NCI-H146 (cell line): ENCODE measurements around the gene PLEKHG7.
"Not testable (repeated sequence)": the region's sequence is repeated elsewhere in the genome, so short reads cannot be mapped to it uniquely, and the experiment has no call there.

Source experiments
- DNase-seq: peaks from one replicate; lab custom pipeline; 2025; lab: John Stamatoyannopoulos, UW

Gene PLEKHG7, protein sequence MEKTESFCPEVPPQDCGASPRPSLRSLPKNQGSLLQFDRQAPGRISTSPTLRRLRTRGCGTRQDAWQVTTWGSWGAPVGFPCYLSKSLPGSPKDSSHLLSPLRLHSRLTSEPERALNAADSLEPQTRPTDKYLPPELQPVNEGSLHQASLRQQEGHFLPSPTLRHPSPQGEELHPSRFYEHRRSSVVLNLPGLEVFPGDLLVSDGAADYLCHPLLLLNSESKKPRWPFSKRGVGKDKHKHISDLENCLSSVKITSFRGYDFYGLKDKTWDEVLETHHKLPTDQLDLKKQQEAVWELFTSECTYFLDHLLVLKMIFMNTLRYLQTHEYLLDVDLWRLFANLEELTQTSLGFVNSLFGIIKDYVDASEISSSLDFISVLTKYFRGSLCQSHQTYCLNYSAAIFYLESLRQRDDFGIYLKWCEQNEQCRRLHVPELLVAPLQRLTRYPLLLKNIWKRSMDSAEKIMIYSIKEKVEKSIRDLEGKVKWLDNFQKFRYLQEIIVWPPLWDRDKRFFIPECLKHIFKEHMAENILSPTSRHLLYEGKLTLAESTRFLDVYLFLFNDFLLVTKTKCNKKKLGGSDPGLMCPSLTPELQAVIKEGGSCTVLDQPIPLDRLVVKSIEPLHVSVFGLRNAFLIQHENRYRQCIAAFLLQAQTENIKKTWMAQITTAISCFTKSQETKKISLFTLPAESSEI

DNA sequence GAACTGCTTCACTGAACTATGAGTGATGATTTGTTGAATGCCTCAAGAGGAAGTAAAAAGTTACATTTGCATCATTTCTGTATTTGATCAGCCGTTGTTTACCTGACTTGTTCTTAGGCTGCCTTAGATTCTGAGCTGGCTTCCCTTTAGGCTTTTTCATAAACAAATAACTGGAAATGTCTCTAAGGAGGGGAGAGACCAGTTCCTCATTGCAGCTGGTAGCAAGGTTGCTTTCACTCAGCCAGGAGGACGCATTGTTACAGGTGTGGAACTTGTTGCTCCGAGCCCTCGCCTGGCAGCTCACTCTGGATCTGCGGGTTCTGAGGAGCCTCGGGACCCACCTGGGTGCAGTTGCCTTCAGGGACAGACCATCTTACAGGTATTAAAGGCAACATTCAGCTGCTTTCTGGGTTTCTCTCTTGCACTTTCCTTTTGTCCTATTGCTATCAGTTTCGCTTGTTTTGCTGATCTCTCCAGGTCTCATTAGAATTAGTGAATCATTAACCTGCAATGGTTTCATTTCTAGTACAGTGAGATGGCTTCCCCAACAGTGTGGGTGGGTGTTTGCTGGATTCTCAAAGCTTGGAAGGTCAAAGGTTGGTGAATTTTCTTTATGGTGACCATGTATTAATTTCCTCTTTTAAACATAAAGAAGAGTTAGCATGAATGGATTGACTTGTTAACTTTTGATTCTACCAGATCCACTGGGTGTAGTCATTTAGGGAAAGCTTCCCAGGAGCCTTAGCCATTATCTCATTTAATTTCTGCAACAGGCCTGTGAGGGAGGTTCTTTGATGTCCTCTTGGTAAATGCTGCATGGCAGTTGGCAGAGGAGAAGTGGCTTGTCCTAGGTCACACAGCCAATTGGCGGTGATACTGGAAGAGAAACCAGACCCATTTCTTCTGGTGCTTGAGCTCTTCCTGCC is at the start of gene PLEKHG7:
Gene PLEKHG7, plus strand, starts transcription at position 236 of the 926 bp plus-strand sequence. CDS start 3,643 bp downstream, outside the sequence.
- no peak for DNase-seq

DNA sequence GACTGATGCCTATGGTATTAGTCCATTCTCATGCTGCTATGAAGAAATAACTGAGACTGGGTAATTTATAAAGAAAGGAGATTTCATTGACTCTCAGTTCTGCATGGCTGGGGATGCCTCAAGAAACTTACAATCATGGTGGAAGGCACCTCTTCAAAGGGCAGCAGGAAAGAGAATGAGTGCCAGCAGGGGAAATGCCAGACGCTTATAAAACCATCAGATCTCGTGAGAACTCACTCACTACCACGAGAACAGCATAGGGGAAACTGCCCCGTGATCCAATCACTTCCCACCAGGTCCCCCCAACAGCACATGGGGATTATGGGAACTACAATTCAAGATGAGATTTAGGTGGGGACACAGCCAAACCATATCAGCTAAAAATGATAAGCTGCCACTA is 48.5 kb upstream of the PLEKHG7 start:
- not testable (repeated sequence) for DNase-seq

DNA sequence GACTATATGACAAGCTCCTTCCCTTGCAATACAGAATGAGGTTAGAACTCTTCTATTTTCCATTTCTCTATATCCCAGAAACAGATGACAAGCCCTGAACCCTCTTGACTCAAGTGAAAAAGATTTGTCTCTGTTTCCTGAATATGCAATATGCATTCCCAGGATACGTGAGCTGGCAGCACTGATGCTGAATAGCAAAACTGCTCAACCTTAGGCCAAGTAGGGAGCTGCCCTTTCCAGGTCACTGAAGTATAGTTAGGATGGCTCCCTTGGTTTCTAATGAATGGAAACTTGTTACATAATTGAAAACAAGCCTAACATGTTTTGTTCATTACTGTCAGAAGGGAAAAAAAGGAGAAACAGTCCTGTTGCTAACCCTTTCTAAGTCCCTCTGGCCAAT is 47.9 kb upstream of the PLEKHG7 start:
- no peak for DNase-seq

- DNase-seq: no peak
These were observed 45.9 kb upstream of the PLEKHG7 start for GRCh38 chr12:92656911-92657310.

DNA sequence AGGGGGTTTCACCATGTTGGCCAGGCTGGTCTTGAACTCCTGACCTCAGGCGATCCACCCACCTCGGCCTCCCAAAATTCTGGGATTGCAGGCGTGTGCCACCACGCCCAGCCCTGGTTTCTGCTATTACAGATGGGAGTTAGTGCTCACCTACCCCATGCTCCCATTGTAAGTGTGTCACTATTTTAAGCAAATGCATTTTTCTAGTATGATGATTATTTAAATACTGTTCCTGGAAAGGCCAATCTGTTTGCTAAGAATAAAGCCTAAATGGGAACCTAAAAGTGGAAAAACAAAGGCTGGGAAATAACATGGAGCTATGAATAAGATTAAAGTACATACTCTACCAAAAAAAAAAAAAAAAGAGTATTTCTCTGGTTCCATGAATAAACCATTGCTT is 45.0 kb upstream of the PLEKHG7 start:
- DNase-seq: no peak

DNA sequence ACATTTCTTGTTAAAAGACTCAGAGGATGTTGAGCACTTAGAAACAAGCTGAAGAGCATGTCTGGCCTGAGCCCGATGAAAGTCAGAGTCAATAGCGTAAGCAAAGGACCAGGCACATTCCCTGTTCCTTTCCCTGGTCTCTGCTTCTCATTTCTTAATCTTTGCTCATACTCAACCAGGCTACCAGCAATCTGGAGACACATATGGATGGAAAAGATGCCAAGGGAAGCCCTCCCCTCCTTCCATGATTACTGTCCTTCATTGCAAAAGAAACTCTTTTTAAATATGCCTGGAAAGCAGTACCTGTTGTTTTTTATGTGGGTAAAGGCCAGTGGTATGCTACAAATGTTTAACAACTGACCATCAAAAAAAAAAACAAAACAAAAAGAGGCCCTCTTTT is 44.2 kb upstream of the PLEKHG7 start:
- no peak for DNase-seq

GRCh38 chr12:92661269-92661668 is 41.5 kb upstream of the PLEKHG7 start:
- DNase-seq: no peak

GRCh38 chr12:92665496-92665895 is 37.3 kb upstream of the PLEKHG7 start:
- DNase-seq: no peak

DNA sequence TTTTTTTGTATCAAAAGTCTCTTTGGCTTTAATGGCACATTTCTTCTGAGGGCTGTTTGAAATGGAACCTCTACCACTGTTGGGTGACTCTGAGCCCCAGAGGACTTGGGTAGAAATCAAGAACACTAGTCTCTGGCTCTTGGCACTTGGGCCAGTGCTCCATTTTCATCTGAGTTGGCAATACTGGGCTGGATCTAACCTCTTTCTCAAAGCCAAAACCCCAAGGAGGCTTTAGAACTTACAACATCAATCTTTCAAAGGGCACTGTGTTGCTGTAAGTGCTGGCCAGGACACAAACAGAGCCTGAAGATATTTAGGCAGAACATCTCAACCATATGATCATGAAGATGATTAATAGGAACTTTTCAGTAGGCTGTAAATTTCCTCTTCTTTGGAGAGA is 34.0 kb upstream of the PLEKHG7 start:
- DNase-seq: no peak

DNA sequence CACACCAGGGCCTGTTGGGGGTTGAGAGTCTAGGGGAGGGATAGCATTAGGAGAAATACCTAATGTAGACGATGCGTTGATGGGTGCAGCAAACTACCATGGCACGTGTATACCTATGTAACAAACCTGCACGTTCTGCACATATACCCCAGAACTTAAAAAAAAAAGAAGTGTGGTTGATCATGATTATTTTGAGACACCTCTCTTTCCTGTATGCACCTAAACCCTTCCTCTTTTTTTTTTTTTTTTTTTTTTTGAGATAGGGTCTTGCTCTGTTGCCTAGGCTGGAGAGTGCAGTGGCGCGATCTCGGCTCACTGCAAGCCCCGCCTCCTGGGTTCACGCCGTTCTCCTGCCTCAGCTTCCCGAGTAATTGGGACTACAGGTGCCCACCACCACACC is 31.3 kb upstream of the PLEKHG7 start:
- DNase-seq: not testable (repeated sequence)

- no peak for DNase-seq
These were observed 29.0 kb upstream of the PLEKHG7 start for GRCh38 chr12:92673756-92674155.

DNA sequence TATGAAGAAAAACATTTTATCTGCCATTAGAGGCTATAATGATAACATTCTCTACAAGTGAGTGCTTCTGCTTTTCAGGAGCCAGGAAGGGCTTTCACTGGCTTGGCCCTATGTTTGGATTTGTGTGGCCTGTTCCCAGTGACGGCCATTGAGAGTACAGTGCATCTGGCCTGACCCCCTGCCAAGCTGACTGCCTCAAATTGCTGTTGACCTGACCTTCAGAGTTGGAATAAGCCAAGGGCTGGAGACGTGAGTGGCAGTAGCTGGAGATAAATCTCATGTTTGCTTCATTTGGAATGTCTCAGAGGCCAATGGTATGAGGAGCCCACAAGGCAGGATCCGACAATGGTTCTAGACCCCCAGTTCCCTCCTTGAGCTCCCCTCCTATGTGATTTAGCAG is 28.3 kb upstream of the PLEKHG7 start:
- peak; percentile 3 for DNase-seq

DNA sequence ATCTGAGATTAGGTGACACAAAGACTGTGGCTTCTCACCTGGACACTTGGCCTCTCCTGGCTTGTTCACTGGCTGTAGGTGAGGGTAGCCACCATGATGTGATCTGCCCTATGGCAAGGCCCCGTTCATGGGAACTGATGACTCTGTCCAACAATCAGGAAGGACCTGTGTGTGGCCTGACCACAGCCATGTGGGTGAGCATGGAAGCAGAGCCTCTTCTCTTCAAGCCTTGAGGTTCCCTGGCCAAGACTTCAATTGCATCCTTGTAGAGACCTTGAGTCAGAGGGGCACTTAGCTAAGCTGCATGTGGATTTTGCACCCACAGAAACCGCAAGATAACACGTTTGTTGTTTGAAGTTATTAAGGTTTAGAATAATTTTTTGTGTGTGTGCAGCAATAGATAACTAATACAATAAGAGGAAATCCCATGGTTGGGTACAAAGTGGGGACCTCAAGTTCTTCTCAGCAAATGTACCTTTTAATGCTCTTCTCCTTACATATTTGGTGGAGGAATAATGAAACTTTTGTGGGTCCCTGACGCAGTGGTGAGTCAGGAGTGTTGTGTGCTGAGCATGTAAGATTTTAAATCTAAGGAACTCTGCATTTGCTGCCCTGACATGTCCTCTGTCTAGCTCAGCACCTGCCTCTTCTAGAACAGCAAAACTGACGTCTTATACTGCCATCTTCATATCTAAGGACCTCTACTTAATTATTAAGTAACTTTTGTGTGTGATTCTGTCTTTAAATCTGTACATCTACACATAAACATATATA is 27.5 kb upstream of the PLEKHG7 start:
- no peak for DNase-seq

DNA sequence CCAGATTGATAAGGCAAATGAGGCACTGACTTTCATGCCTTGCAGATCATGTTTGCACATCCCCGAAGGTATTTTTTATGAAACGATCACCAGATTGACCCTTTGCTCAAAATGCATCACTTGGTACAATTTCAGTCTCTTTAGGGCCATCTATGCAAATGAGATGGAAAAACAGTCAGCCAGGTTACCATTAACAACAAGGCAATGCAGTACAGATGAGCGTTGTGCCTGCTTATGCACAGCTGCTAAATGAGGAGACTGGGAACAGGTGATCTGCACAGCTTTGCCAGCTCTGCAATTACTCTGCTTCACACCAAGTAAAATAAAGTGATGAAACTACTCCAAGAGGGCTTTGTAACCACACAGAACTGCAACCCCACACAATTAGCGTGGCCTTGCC is 26.1 kb upstream of the PLEKHG7 start:
- no peak for DNase-seq

- no peak for DNase-seq
These were observed 12.2 kb upstream of the PLEKHG7 start for GRCh38 chr12:92690601-92691000.

DNA sequence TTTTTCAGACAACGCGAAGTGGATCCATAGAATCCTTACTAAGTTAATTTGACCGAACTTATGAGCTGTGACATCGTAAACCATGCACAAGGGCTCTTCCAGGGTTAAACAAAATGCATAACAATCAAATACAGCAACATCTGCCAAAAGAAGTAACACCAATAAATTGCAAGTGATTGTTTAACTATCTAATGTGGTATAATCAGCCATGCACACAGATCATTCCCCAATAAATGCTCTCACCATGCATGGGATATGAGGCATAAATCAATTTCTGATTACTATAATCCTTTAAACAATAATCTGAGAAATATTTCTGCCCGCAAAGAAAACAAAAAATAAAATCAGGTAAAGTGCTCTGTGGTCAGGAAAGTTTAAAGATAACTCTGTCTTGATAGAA is 7.7 kb upstream of the PLEKHG7 start:
- DNase-seq: no peak

DNA sequence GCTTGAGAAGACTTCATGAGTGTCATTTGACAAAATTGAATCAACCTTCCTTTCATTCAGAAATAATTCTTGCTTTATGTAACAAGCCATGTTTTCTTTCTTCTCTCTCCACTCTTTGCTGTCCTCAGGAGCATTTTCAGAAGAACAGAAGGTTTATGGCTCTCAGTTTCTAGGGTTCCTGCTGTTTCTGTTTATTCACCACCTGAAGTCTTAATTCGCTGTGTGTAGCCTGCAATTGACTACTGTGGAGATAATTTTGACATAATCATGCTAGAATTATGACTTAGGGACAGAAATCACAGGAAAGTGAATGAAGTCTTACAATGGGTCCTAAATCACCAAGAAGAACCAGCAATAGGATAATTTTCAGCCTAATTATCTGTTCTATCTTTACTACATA is 7.2 kb upstream of the PLEKHG7 start:
- peak; percentile 78 for DNase-seq

DNA sequence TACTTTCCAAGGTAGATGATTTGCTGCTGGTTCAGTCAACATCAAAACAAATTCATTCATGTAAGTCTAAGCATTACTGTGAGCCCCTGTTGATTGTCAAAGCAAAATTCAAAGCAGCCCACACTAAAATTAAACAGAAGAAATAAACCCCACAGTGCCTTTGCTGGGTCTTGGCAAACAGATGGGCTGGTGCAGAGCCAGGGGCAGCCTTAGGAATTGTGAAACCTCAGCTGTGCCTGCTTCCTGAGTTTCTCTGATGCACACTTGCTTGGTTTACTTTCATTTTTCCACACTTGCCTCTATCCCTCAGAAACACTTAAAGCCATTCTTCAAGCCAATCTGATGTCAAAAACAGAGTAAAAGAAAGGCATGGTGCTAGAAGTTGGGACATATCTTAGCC is 6.6 kb upstream of the PLEKHG7 start:
- DNase-seq: no peak

- DNase-seq: no peak
These were observed 4.3 kb upstream of the PLEKHG7 start for GRCh38 chr12:92698474-92698873.

DNA sequence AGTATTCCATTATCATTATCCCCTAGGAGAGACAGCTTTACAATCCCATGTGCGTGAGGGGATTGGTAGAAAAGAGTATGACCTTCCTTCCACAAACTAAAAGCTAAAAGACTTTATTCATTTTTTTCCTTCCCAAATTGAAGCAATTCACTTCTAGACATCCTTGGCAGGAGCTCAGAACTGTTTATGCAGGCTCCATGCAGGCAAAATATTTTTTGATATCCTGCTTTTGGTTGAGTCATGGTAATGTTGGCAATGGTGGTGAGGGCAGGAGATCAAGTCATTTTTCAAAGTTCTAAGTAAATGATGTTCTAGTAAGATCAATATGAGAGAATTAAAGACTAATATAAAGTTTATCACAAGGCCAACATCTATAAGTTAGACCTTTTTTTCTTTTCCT is 1.3 kb upstream of the PLEKHG7 start:
- no peak for DNase-seq

DNA sequence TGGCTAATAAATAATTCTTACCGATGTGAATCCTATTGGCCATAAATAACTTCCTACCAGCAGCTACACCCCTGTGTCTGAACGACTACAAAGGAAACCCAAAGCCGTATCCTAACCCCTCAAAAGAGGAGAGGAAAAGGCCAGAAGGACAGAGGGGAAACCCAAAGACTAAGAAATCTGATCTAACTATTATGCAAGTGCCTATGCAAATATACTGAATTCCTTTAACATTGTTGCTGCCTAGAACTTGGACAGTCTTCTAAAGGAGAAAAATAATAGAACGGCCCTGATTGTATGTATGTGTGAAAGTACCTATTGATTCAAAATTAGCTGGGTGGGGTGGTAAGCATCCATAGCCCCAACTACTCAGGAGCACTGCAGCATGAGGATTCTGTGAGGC is 997 bp downstream of the PLEKHG7 start:
- no peak for DNase-seq

- no peak for DNase-seq
These were observed 3.8 kb downstream of the PLEKHG7 start for GRCh38 chr12:92706594-92706993.
